ENCODE data around the gene POLD4. TPM values are rescaled to one million over a fixed set of nuclear protein-coding genes. Genes with fewer than 3 reads are reported as not detected.
A peak's percentile ranks its signal among the peaks of the same experiment; 100 is the strongest.

POLD4 gene
- total and polyA plus RNA-seq, 9 donors, result 12.5 to 87.8 (median 47.2) TPM

GRCh38 chr11:67376063-67376820 lies 22.9 kb upstream of the POLD4 start:
- Histone ChIP-seq H3K27me3 (no peaks in the 10 kb centered on the region), H3K4me3 (no peak overlapping the region), H3K9me3 (no peaks in the 10 kb centered on the region), H3K27ac (no peak overlapping the region), H3K36me3 (no peaks in the 10 kb centered on the region), H3K4me1 (ENCODE audit: insufficient read depth) (peaks cover 15% of the 10 kb centered on the region)
- intact Hi-C loops (cut with DNase I), result no loop called here
- WGBS, 3 donors, result 74 to 83% (median 77%) methylated on average over 7 of the region's 7 CpGs
- TF ChIP-seq EP300 (IDR thresholded peaks at IDR 0.05), result no peak
- TF ChIP-seq CTCF (IDR thresholded peaks at IDR 0.05), result no peak
- TF ChIP-seq POLR2A (IDR thresholded peaks at IDR 0.05), result no peak
- peak in 2 of 5 donors; percentile 11 to 24 for DNase-seq

GRCh38 chr11:67375320-67376055 lies 22.1 kb upstream of the POLD4 start:
- H3K4me1 ChIP-seq (ENCODE audit: insufficient read depth), result peaks cover 22% of the 10 kb centered on the region

GRCh38 chr11:67374571-67375281 lies 21.4 kb upstream of the POLD4 start:
- DNase-seq, result peak in 2 of 5 donors; percentile 19 to 47
- Histone ChIP-seq H3K9me3 (no peaks in the 10 kb centered on the region), H3K4me1 (ENCODE audit: insufficient read depth) (peaks cover 26% of the 10 kb centered on the region), H3K27me3 (no peaks in the 10 kb centered on the region), H3K4me3 (peak overlapping the region; percentile 69), H3K27ac (peak overlapping the region; percentile 78 to 85), H3K36me3 (no peaks in the 10 kb centered on the region)
- 39 to 45% (median 43%) methylated on average over 5 to 9 of the region's 9 CpGs for WGBS, 3 donors
- intact Hi-C loops (cut with DNase I), result no loop called here
- TF ChIP-seq EP300 (IDR thresholded peaks at IDR 0.05) (no peak), POLR2A (IDR thresholded peaks at IDR 0.05) (no peak), CTCF (IDR thresholded peaks at IDR 0.05) (no peak)

More at GRCh38 chr11:67375320-67376055, 22.1 kb upstream of the POLD4 start:
- no peaks in the 10 kb centered on the region for H3K36me3 ChIP-seq
- no peak overlapping the region for H3K27ac ChIP-seq
- 44 to 58% (median 53%) methylated on average over 14 to 15 of the region's 15 CpGs for WGBS, 3 donors
- TF ChIP-seq CTCF (IDR thresholded peaks at IDR 0.05) (no peak), POLR2A (IDR thresholded peaks at IDR 0.05) (no peak), EP300 (IDR thresholded peaks at IDR 0.05) (no peak)
- no peak overlapping the region for H3K4me3 ChIP-seq
- peak in 2 of 5 donors; percentile 11 to 26 for DNase-seq
- no peaks in the 10 kb centered on the region for H3K27me3 ChIP-seq
- H3K9me3 ChIP-seq, result no peaks in the 10 kb centered on the region
- intact Hi-C loops (cut with DNase I), result no loop called here
